ENCODE measurements around the gene CLMN. TPM values are rescaled to one million over a fixed set of nuclear protein-coding genes. Genes with fewer than 3 reads are reported as not detected.
A peak's percentile ranks its signal among the peaks of the same experiment; 100 is the strongest.

Gene CLMN
- total and polyA plus RNA-seq, 2 of the 13 experiments (the other 11 are each of a cell fraction or from before 2014, with no cell fraction given): 15.1 to 16.7 TPM

GRCh38 chr14:95207475-95208233 is 112.1 kb downstream of the CLMN start:
- H3K79me2 ChIP-seq (ENCODE audit: insufficient read depth, low read length): no peaks in the 10 kb centered on the region
- FAIRE-seq (no peak), DNase-seq (ENCODE audit: low spot score) (no peak), ATAC-seq (no peak)
- BruUV-seq (replicated peaks): no TSS peak
- 88% methylated on average over 7 of the region's 7 CpGs for WGBS (ENCODE audit: low lambda C conversion rate)
- H3K36me3 ChIP-seq (replicated peaks in 1 of 2; ENCODE audit: control insufficient read depth in 1 of 2, insufficient read depth in 2 of 2, low read length in 2 of 2): peaks cover 0 to 24% of the 10 kb centered on the region in 2 experiments; a peak in 3 of 5 replicates
- H3K27me3 ChIP-seq (ENCODE audit: control insufficient read depth in 1 of 2, insufficient read depth in 2 of 2, low read length in 2 of 2): no peaks in the 10 kb centered on the region
- no peak overlapping the region for H3K4me2 ChIP-seq (ENCODE audit: low read depth, low read length)
- in situ Hi-C loops (cut with HindIII; ENCODE audit: extremely low pct_ligation_motif_present, low pct_unique_long_range_greater_than_20kb) (no loop called here), intact Hi-C loops (cut with micrococcal nuclease; ENCODE audit: unreplicated experiment) (no loop called here)
- no peak overlapping the region for H3K27ac ChIP-seq (ENCODE audit: extremely low read length, insufficient read depth, low read length)
- H3K9me3 ChIP-seq (ENCODE audit: low read length): no peaks in the 10 kb centered on the region
- H4K20me1 ChIP-seq (ENCODE audit: insufficient read depth, low read length): no peaks in the 10 kb centered on the region
- H2AFZ ChIP-seq (ENCODE audit: low read length): no peak overlapping the region
- TF ChIP-seq ZNF766 (CRISPR knock-in tag; IDR thresholded peaks at IDR 0.05; ENCODE audit: borderline replicate concordance) (no peak), ZNF329 (CRISPR knock-in tag; IDR thresholded peaks at IDR 0.05; ENCODE audit: low read depth) (no peak), NFIC (IDR thresholded peaks at IDR 0.05; ENCODE audit: low read length) (no peak), SP5 (CRISPR knock-in tag; IDR thresholded peaks at IDR 0.05; ENCODE audit: borderline replicate concordance, low read depth) (no peak), ZNF773 (CRISPR knock-in tag; IDR thresholded peaks at IDR 0.05; ENCODE audit: borderline replicate concordance) (no peak), KAT2B (IDR thresholded peaks at IDR 0.05; ENCODE audit: borderline replicate concordance, low read depth, low read length) (no peak), ZNF768 (CRISPR knock-in tag; IDR thresholded peaks at IDR 0.05) (peak; percentile 97), ZMYM3 (CRISPR knock-in tag; IDR thresholded peaks at IDR 0.05) (peak; percentile 67), ZNF224 (CRISPR knock-in tag; IDR thresholded peaks at IDR 0.05) (no peak)
- TF ChIP-seq, protein P1, sequence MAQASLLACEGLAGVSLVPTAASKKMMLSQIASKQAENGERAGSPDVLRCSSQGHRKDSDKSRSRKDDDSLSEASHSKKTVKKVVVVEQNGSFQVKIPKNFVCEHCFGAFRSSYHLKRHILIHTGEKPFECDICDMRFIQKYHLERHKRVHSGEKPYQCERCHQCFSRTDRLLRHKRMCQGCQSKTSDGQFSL (CRISPR knock-in tag; IDR thresholded peaks at IDR 0.05): no peak
- TF ChIP-seq, protein P2, sequence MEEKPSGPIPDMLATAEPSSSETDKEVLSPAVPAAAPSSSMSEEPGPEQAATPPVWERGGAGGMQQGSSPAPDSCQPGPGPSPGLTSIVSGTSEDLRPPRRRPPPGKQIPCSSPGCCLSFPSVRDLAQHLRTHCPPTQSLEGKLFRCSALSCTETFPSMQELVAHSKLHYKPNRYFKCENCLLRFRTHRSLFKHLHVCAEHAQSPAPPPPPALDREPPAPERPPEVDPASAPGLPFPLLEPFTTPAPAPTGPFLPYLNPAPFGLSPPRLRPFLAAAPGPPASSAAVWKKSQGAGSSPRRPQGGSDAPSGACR (CRISPR knock-in tag; IDR thresholded peaks at IDR 0.05): no peak
- TF ChIP-seq, protein P3, sequence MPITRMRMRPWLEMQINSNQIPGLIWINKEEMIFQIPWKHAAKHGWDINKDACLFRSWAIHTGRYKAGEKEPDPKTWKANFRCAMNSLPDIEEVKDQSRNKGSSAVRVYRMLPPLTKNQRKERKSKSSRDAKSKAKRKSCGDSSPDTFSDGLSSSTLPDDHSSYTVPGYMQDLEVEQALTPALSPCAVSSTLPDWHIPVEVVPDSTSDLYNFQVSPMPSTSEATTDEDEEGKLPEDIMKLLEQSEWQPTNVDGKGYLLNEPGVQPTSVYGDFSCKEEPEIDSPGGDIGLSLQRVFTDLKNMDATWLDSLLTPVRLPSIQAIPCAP (CRISPR knock-in tag; IDR thresholded peaks at IDR 0.05; ENCODE audit: low read depth): no peak
- H3K4me1 ChIP-seq (ENCODE audit: insufficient read depth, low read length): peaks cover 21% of the 10 kb centered on the region
- ChIA-PET CTCF (ENCODE audit: low intra/inter-chr PET ratio, low total read pairs) (no interaction called here), POLR2A (no interaction called here)
- no peak overlapping the region for H3K4me3 ChIP-seq (replicated peaks in 1 of 3; ENCODE audit: insufficient read depth in 1 of 3, low read depth in 2 of 3, low read length in 3 of 3)
- H3K9ac ChIP-seq (ENCODE audit: insufficient read depth, low read depth, low read length): no peak overlapping the region

Data from HepG2 (cell line).